MV-4-11 (cell line): ENCODE results near the gene ESF1.

Experiments used
- DNase-seq: peaks from one replicate; lab custom pipeline; 2025; lab: John Stamatoyannopoulos, UW

ESF1 gene

DNA sequence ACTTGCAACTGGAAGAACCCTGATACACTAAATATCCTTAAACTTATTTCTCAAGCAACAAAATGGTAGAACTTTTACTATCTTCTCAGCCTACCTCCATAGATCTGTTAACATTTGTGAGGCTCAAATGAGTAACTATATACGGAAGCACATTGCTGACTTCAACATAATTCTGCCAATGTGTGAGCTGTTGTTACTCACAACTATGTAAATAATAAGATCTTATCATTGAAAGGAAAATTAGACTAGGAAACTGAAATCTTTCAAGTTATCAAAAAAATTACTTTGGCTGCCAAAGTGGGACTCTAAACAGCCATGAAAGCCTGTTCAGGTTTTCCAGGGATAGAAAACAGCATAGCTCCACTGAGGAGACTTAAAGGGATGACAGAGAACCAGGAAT, 105.8 kb downstream of the ESF1 start:
- no peak for DNase-seq

DNA sequence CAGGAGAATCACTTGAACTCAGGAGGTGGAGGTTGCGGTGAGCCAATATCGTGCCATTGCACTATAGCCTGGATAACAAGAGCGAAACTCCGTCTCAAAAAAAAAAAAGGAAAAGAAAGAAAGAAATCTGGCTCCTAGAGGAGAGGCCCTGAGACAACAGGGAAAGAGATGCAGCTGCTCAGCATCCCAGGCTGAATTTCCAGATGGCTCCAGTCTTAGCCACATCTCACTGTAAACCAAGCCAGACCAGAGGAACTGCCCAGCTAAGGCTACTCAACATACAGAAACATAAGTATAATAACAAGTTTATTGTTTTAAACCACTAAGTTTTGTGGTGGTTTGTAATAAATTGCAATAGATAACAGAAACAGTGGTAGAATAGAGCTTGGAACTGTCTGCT, 107.5 kb downstream of the ESF1 start:
- no peak for DNase-seq

DNA sequence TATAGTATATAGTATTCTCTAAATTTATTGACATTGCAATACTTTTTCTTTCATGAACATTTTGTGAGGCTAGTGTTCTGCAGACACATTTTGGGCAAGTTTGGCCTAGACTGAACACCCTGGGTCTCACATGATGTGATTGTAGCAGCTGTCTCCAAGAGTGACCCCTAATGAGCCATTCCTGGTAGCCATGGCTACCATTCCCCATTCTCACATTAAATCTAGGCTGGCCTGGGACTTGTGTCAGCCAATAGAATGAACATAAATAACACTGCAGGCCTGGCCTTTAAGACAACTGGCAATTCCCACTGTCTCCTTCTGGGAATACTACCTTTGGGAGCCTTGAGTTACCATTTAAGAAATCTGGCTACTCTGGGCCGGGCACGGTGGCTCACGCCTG, 108.0 kb downstream of the ESF1 start:
- DNase-seq = no peak

DNA sequence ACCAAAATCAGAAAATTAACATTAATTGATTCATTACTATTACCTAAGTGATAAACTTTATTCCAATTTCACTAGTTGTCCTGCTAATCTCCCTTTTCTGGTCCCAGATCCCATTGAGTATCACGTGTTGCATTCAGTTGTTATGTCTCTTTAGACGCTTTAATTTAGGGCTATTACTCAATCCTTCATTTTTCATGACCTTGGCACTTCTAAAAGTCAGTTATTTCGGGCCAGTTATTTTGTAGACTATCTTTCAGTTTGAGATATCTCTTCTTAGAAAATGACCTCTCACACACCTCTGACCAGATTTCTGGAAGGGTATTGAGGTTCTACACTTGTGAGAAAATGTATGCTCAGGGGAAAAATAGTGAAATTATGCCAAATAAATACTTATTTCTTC, 112.0 kb downstream of the ESF1 start:
- DNase-seq = no peak

DNA sequence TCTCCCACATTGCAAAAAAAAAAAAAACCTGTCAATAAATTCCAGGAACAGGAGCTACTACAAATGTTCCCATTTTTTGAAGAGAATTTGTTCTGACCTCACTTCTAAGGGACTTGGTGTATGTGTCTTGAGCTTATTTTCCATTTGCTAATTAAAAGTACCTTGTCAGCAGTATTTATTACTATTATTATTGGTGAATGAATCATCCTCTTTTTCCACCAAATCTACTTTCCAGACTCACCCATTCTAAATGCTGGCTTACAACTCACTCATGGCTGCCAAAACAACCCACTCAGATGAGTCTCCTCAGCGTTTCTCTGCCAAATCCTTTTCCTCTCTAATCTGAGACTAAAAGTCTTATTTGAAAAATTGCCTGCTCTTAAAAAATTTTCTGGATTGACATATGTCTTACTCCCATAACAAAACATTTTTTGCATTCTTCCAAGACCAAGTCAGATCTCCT, 112.8 kb downstream of the ESF1 start:
- no peak for DNase-seq

DNA sequence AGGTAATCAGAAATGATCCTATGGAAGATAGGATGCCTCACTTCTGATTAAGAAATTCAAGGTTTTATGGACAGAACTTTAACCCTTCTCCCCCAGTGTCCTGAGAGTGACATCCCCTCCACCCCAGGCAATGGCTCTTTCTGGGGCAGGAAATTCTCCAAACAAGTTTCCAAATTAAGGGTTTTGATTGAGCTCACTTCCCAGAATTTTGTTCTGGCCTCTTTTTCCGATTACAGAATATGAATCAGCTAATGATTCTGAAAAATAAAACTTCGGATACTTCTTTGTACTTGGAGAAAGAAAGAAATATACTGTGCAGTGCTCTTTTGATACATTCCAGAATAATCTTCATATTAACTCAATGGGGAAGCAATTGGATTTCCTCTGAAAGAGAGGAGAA, 113.2 kb downstream of the ESF1 start:
- no peak for DNase-seq

DNA sequence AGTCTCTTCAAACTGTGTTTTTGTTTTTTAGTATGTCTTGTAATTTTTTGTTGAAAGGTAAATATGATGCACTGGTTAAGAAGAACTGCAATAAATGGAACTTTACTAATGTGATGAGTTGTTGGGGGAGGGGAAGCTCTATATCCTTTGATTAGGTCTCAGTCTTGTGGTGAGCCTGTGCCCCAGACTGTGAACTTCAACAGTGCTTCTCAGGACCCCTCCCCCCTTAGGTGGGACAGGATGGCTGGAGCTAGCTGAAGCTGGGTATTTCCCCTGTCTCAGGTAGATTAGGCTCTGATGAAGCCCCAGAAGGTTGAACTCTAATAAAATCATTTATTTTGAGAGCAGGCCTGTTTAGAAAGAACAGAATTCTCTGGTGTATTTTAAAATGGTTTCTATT, 114.6 kb downstream of the ESF1 start:
- no peak for DNase-seq

DNA sequence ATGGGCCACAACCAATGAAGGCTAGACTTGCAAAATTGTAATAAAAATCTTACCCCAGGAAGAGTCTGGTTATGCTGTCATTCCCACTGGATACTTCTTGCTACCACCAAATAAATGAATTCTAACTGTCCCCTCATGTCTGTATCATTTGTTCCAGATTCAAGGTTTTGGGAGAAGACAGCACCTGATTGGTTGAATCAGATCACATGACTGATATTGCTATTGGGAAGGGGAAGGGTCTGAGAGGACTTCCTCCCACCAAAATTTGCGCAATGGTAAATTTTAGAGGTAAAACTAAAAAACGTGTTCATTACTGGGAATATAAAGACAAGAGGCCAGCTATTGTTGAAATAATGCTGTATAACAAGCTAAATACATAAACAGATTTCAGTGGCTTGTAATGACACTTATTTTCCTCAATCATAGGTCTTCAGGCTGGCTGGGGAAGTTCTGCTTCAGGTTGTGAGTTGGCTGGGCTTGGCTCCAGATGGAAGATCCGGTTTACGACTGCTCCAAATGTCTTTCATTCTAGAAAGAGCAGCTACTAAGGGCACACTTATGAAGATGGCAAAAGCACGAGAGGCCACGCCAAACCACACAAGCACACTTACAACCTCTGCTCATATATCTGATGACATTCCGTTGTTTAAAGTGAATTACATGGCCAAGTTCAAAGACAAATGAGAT, 118.9 kb downstream of the ESF1 start:
- DNase-seq = no peak
